ENCODE data around the gene CHCHD3.
A peak's percentile ranks its signal among the peaks of the same experiment; 100 is the strongest.

Gene CHCHD3

GRCh38 chr7:133064082-133064820 is 17.6 kb downstream of the CHCHD3 start:
- peaks cover 10% of the 10 kb centered on the region for H3K36me3 Mint-ChIP-seq (ENCODE audit: insufficient read depth)

GRCh38 chr7:133061792-133062191 is 20.1 kb downstream of the CHCHD3 start:
- H3K27ac Mint-ChIP-seq: no peak overlapping the region
- H3K9me3 Mint-ChIP-seq: no peaks in the 10 kb centered on the region
- DNase-seq (no peak), ATAC-seq (replicated peaks) (no peak)
- no peak overlapping the region for H3K4me3 Mint-ChIP-seq
- H3K27me3 Mint-ChIP-seq: no peaks in the 10 kb centered on the region
- H3K4me1 Mint-ChIP-seq (ENCODE audit: low read depth in 2 of 2): peaks cover 24 to 36% of the 10 kb centered on the region in 2 donors
- H3K36me3 Mint-ChIP-seq (ENCODE audit: insufficient read depth): peaks cover 5% of the 10 kb centered on the region

More at GRCh38 chr7:133064082-133064820, 17.6 kb downstream of the CHCHD3 start:
- Mint-ChIP-seq H3K9me3 (no peaks in the 10 kb centered on the region), H3K27ac (no peak overlapping the region), H3K27me3 (no peaks in the 10 kb centered on the region), H3K4me1 (ENCODE audit: low read depth in 2 of 2) (peaks cover 17 to 31% of the 10 kb centered on the region in 2 donors), H3K4me3 (no peak overlapping the region)
- DNase-seq: no peak
- no peak for ATAC-seq (replicated peaks)

GRCh38 chr7:133061357-133061756 is 20.5 kb downstream of the CHCHD3 start:
- Mint-ChIP-seq H3K27ac (no peak overlapping the region), H3K9me3 (no peaks in the 10 kb centered on the region), H3K36me3 (ENCODE audit: insufficient read depth) (peaks cover under 1% of the 10 kb centered on the region), H3K4me3 (no peak overlapping the region), H3K4me1 (ENCODE audit: low read depth in 2 of 2) (peaks cover 23 to 34% of the 10 kb centered on the region in 2 donors), H3K27me3 (no peaks in the 10 kb centered on the region)
- ATAC-seq (replicated peaks) (no peak), DNase-seq (no peak)

GRCh38 chr7:133060004-133060403 is 21.9 kb downstream of the CHCHD3 start:
- DNase-seq (no peak), ATAC-seq (replicated peaks) (no peak)
- H3K27ac Mint-ChIP-seq: no peak overlapping the region
- no peak overlapping the region for H3K4me3 Mint-ChIP-seq
- no peaks in the 10 kb centered on the region for H3K36me3 Mint-ChIP-seq (ENCODE audit: insufficient read depth)
- no peaks in the 10 kb centered on the region for H3K9me3 Mint-ChIP-seq
- H3K27me3 Mint-ChIP-seq: no peaks in the 10 kb centered on the region
- peaks cover 25 to 38% of the 10 kb centered on the region in 2 donors for H3K4me1 Mint-ChIP-seq (ENCODE audit: low read depth in 2 of 2)

- Mint-ChIP-seq H3K9me3 (no peaks in the 10 kb centered on the region), H3K4me1 (ENCODE audit: low read depth in 2 of 2) (peaks cover 27 to 38% of the 10 kb centered on the region in 2 donors), H3K27ac (peak overlapping the region; percentile 32 to 49), H3K4me3 (no peak overlapping the region), H3K27me3 (no peaks in the 10 kb centered on the region), H3K36me3 (ENCODE audit: insufficient read depth) (no peaks in the 10 kb centered on the region)
- no peak for ATAC-seq (replicated peaks)
- no peak for DNase-seq
These were observed 22.6 kb downstream of the CHCHD3 start for GRCh38 chr7:133059263-133059662.

- no peak overlapping the region for H3K27ac Mint-ChIP-seq
- H3K36me3 Mint-ChIP-seq (ENCODE audit: insufficient read depth): no peaks in the 10 kb centered on the region
- H3K4me3 Mint-ChIP-seq: no peak overlapping the region
- DNase-seq: no peak
- no peaks in the 10 kb centered on the region for H3K9me3 Mint-ChIP-seq
- no peaks in the 10 kb centered on the region for H3K27me3 Mint-ChIP-seq
- ATAC-seq (replicated peaks): no peak
- H3K4me1 Mint-ChIP-seq (ENCODE audit: low read depth in 2 of 2): peaks cover 33 to 48% of the 10 kb centered on the region in 2 donors
These were observed 25.3 kb downstream of the CHCHD3 start for GRCh38 chr7:133056370-133057238.

- peak overlapping the region in 1 of 2 donors; percentile 16 for H3K27ac Mint-ChIP-seq
- ATAC-seq (replicated peaks): no peak
- H3K4me1 Mint-ChIP-seq (ENCODE audit: low read depth in 2 of 2): peaks cover 23 to 41% of the 10 kb centered on the region in 2 donors
- H3K27me3 Mint-ChIP-seq: no peaks in the 10 kb centered on the region
- H3K36me3 Mint-ChIP-seq (ENCODE audit: insufficient read depth): no peaks in the 10 kb centered on the region
- H3K4me3 Mint-ChIP-seq: no peak overlapping the region
- no peaks in the 10 kb centered on the region for H3K9me3 Mint-ChIP-seq
- no peak for DNase-seq
These were observed 27.6 kb downstream of the CHCHD3 start for GRCh38 chr7:133054162-133054840.

GRCh38 chr7:133053321-133053891 is 28.5 kb downstream of the CHCHD3 start:
- H3K27me3 Mint-ChIP-seq: no peaks in the 10 kb centered on the region
- ATAC-seq (replicated peaks) (no peak), DNase-seq (no peak)
- H3K9me3 Mint-ChIP-seq: no peaks in the 10 kb centered on the region
- H3K36me3 Mint-ChIP-seq (ENCODE audit: insufficient read depth): no peaks in the 10 kb centered on the region
- peaks cover 22 to 41% of the 10 kb centered on the region in 2 donors for H3K4me1 Mint-ChIP-seq (ENCODE audit: low read depth in 2 of 2)
- H3K4me3 Mint-ChIP-seq: no peak overlapping the region
- no peak overlapping the region for H3K27ac Mint-ChIP-seq

GRCh38 chr7:133052826-133053225 is 29.1 kb downstream of the CHCHD3 start:
- H3K27ac Mint-ChIP-seq: no peak overlapping the region
- no peak for DNase-seq

GRCh38 chr7:133052401-133052756 is 29.5 kb downstream of the CHCHD3 start:
- no peaks in the 10 kb centered on the region for H3K9me3 Mint-ChIP-seq
- no peak overlapping the region for H3K27ac Mint-ChIP-seq
- peaks cover 22 to 44% of the 10 kb centered on the region in 2 donors for H3K4me1 Mint-ChIP-seq (ENCODE audit: low read depth in 2 of 2)
- no peak overlapping the region for H3K4me3 Mint-ChIP-seq
- no peak for DNase-seq
- no peak for ATAC-seq (replicated peaks)
- peaks cover 7% of the 10 kb centered on the region for H3K36me3 Mint-ChIP-seq (ENCODE audit: insufficient read depth)
- no peaks in the 10 kb centered on the region for H3K27me3 Mint-ChIP-seq

More at GRCh38 chr7:133052826-133053225, 29.1 kb downstream of the CHCHD3 start:
- Mint-ChIP-seq H3K27me3 (no peaks in the 10 kb centered on the region), H3K4me1 (ENCODE audit: low read depth in 2 of 2) (peaks cover 22 to 46% of the 10 kb centered on the region in 2 donors), H3K4me3 (no peak overlapping the region), H3K9me3 (no peaks in the 10 kb centered on the region), H3K36me3 (ENCODE audit: insufficient read depth) (peaks cover 4% of the 10 kb centered on the region)
- ATAC-seq (replicated peaks): no peak

GRCh38 chr7:133051719-133052400 is 30.0 kb downstream of the CHCHD3 start:
- H3K27ac Mint-ChIP-seq: no peak overlapping the region
- DNase-seq (no peak), ATAC-seq (replicated peaks) (no peak)
- H3K9me3 Mint-ChIP-seq: no peaks in the 10 kb centered on the region
- H3K4me1 Mint-ChIP-seq (ENCODE audit: low read depth in 2 of 2): peaks cover 20 to 40% of the 10 kb centered on the region in 2 donors
- H3K27me3 Mint-ChIP-seq: no peaks in the 10 kb centered on the region
- peaks cover 7% of the 10 kb centered on the region for H3K36me3 Mint-ChIP-seq (ENCODE audit: insufficient read depth)
- H3K4me3 Mint-ChIP-seq: no peak overlapping the region

- Mint-ChIP-seq H3K9me3 (no peaks in the 10 kb centered on the region), H3K27me3 (no peaks in the 10 kb centered on the region), H3K4me1 (ENCODE audit: low read depth in 2 of 2) (peaks cover 18 to 37% of the 10 kb centered on the region in 2 donors), H3K36me3 (ENCODE audit: insufficient read depth) (peaks cover 7% of the 10 kb centered on the region), H3K27ac (no peak overlapping the region), H3K4me3 (no peak overlapping the region)
- ATAC-seq (replicated peaks) (no peak), DNase-seq (no peak)
These were observed 30.8 kb downstream of the CHCHD3 start for GRCh38 chr7:133051066-133051465.

Measured in effector memory CD8-positive, alpha-beta T cell (primary cell).